DMS 273 treated with DMSO at 0.1 percent for 48 hours (cell line): ENCODE measurements around the gene METTL5.

Experiments
- DNase-seq: peaks from one replicate; lab custom pipeline; 2025; lab: John Stamatoyannopoulos, UW

METTL5 gene

DNA sequence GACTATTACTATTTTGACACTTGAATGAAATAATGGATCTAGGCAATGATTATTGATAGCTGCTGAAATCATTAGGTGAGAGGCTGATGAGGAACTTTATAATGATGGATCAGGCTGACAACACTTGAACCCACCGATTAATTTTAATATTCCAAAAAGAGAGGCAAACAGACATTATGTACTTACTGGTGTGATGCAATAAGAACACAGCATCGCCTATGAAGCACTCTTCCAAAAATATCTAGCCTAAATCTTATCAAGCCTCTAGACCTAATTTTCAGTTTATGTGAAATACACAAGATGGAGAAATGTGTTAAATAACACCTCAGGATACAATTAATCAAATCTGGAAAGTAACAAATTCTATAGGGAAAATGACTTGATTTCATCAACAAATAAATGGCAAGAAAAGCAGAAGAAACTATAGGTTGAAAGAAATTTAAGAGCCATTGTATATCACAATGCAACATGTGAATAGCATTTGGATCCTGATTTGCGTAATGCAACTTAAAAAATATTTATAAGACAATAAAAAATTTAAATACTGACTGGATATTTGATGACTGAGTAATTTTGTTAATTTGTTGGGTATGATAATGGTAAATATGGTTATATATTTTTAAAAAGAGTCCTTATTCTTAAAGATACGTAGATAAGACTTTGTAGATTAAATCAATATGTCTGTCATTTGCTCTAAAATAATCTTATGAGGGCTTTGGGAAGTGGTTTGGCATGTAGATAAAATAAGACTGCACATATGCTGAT lies 43.3 kb downstream of the METTL5 start:
- DNase-seq: no peak

DNA sequence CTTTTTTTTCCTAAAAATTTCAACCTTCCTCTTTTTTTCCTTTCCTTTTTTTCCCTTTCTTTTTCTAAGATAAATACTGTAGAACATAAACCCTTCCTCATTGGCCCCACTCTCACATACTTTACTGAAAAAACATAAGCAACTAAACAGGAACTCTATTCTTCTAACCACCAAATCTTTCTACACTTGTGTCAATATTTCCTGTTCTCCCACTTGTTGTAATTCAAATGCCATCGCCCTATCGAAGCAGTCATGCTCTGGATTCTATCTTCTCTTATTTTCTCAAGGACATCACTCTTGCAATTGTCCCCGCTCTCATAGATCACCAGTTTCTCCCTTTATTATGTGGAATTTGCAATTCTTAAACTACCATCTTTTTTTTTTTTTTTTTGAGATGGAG lies 46.3 kb downstream of the METTL5 start:
- no peak for DNase-seq

DNA sequence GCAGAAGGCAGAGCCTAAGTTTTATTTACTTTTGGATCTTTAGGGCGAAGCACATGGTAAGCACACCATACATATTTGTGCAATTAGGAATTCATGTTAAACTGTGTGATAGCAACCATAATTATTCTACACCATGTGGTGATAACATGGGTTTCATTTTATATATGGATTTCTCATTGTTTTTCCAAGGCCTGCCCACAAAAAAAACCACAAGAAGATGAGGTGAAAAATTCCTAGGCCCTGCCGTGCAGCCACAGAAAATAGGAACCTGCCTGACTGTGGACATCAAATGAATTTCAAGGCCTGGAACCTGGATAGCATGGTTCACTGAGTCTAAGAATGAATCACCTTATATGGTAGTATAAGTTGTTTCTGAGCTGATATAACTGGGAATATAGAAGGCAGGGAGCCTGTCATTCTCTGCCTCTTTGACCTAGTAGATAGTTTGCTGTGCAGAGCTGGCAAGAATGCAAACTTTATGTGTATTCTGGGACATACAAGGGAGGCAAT lies 48.4 kb downstream of the METTL5 start:
- DNase-seq: no peak

DNA sequence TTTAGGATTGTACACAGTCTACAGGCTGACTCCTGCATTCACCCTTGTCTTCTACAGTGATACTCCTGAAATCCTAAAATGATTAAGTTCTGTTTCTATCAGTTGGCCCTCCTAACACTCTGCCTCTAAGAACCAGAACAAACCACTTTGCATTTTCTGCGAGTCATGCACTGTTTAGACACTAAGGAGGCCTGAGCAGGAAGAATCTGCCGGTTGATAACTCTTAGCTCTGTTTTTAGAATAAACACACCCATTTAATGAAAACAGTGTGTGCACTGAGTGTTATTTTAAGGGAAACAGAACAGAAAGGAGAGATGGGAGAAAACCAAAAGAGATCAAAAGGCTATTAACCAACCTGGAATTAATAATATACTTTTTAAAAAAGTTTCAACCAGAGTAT lies 48.9 kb downstream of the METTL5 start:
- no peak for DNase-seq

DNA sequence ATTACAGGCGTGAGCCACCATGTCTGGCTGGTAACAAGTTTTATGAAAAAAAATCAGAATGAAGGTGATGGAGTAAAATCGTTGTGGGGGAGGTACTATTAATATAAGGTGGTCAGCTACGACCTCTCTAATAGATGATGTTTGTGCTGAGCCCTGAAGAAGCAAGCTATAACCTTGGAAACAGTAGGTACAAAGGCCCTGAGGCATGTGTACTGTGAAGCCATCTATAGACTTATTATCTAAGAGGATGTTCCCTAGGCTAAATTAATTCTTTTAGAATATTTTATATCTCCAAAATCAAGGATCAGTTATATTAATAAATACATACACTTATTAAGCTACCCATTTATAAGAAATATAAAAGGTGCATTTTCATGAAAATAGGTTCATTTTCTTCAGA lies 49.4 kb downstream of the METTL5 start:
- DNase-seq: no peak

DNA sequence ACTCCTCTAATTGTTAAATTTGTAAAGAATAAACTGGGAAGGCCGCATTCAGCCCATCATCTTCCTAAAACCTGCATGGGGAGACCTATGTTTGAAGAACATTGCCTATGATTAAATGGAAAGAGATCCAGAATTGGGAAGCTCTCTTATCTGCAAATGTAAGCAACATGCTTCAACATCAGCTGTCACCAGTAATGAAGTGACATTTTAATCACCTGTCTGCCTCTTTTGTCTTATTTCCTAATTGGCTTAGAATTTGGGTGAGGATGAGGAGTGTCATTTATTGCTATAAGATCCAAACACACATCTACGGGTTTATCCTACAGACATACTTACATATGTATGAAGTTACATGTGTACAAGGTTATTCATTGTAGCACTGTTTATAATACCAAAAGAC lies 52.1 kb downstream of the METTL5 start:
- DNase-seq: no peak

DNA sequence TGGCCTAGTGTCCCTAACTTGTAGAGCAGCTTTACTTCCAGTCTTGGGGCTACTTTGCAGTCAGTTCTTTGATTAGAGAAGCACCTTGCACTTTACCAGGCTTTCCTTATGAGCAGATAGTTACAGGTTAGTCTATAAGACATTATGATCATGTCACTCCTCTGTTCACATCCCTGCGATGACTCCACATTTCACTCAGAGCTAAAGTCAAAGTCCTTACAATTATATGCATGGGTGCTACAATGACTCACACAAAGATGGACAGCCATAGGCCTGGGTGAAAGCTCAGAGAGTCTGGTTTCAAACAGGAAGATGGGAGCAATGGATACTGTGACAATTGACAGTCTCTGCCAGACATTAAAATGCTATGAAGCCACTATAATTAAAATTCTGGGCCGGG lies 53.1 kb downstream of the METTL5 start:
- no peak for DNase-seq

DNA sequence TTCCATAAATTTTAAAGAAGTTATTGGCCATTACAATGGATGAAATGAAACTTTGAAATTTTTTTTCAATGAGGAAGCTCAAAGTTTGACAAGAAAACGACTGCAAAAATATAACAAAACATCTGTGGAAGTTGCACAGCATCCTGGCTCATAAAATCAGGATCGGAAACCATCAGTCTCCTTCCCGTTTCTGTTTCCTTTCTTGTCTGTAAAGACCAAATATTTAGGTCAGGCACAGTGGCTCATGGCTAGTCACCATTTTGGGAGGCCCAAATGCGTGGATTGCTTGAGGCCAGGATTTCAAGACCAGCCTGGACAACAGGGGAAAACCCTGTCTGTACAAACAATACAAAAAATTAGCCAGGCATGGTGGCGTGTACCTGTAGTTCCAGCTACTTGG lies 53.7 kb downstream of the METTL5 start:
- no peak for DNase-seq

DNA sequence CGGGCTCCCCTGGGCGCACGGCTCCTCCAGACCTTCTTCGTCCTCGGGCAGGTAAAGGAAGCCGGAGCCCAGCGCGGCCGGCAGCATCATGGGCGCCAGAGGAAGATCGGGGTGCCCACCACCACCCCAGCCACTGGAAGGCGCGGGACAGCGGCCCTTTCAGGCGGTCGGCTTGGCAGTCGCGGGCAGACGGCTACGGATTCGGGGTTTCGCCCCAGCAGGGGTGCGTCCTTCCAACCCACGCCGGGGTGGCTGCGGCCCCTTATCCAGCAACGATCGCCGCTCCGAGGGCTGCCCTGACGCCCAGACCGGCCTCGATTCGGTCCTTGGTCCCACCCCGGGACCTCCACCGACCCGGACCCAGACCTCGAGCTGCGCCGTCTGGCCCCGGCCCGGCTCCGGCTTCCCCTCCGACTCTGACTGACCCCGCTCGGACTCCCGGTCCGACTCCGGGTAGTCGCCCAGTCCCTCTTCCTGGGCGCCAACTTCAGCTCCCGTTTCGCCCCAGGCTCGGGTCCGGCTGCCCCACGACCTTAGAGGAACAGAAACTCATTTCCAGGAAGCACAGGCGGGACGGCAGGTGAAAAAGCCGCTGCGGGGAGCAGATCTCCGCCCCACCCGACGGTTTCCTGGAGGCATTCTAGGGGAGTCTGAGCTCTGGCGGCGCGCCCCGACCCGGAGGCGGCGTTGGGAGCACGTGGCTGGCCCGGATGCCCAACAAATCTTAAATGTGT lies 56.3 kb downstream of the METTL5 start:
- no peak for DNase-seq

DNA sequence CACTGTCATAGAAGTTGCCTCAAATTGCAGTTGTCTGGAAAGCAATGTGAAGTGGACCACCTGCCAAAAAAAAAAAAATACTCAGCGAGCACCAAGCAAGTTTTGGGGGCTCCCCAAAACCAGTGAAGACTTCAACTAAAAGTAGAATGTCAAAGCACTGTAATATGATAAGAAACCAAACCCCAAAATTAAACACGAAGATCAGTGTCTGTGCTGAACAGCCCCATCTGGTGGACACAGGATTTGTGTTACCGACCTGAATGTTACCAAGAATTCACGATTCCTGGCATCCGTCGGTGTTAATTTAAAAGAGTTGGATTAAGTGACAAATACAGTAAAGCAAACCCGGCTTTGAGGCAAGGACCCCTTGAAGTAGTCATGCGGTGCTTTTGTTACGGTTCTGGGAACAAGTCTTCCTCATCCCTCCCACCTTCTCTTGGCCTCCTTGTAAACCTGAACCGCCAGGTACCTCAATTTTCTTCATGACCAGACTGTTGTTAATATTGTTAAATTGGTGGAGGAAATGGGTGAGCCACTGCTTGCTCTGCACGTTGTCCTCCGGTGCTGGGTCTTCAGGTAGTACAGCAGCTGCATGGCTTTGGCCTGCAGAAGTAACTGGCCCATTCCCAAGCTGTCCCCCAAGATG lies 57.3 kb downstream of the METTL5 start:
- DNase-seq: no peak

DNA sequence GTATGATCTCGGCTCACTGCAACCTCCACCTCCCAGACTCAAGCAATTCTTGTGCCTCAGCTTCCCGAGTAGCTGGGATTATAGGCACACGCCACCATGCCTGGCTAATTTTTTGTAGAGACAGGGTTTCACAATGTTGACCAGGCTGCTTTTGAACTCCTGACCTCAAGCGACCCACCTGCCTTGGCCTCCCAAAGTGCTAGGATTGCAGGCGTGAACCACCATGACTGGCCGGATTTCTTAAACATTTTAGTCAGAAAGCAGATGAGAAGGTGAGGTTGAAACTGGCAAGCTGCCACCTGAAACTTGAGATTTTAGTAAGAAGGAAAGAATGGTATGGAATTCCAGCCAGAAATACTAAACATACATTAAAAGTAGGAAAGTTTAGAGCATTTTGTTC lies 59.2 kb downstream of the METTL5 start:
- DNase-seq: no peak

DNA sequence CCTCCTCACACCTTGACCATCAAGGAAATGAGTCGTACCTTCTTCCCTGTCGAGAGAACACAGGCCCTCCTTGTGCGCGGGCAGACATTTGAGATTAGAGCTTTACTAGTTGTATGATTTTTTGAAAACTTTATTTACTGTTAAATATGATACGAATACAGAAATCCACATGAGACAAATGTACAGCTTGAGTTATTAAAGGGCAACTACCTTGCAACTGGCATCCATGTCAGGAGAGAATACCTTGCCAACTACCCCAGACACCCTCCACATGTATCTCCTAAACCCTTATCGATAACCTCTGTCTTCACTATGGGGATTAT lies 62.8 kb downstream of the METTL5 start:
- DNase-seq: no peak
